ENCODE data around the gene POLR1G.

DNA sequence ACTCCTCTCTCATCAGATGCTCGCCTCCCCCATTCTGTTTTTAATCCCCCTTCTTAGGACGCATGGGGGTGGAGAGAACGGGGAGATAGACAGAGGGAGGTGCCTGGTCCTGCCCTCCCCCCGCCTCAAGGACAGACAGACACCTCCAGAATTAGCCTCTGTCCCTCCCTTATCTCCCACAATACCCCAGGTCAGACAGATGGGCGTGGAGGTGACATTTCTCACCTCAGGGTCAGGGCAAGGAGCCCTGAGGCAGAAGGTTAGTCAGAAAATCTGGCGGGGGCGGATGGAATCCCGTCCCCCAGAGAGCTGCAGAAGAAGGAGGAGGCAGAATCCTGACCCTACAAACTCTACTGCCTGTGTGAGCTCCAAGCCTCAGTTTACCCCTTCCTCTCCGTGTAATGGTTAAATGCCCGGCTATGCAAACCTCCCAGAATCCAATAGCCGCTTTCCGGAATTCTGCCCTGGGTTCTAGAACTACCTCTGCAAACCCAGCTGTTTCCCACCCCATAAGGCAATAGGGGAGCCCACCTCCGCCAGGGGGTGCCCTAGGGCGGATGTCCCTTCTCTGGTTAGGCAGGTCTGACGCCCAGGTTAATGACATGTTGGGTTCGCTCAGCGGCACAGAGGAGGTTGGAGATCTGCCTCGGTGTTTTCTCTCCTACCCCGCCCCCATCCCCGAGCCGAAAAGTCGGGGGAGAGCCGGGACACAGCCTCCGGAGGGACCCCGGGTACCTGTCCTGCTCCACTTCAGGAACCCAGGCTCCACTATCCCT is 2.5 kb upstream of the POLR1G start:
- TF ChIP-seq POLR2A (IDR thresholded peaks at IDR 0.05; ENCODE audit: low read depth, low read length) (no peak), POLR2AphosphoS5 (IDR thresholded peaks at IDR 0.05; ENCODE audit: low read depth, low read length) (no peak), TAF1 (IDR thresholded peaks at IDR 0.05; ENCODE audit: borderline replicate concordance, low read depth, low read length) (no peak)
